Measurements from ENCODE around the gene GSTA1. TPM values are rescaled to one million over a fixed set of nuclear protein-coding genes. Genes with fewer than 3 reads are reported as not detected.
"Not testable (repeated sequence)": the region's sequence is repeated elsewhere in the genome, so short reads cannot be mapped to it uniquely, and the experiment has no call there.

Gene GSTA1
- total RNA-seq, 1 donor from 2014 or later, result not detected

DNA sequence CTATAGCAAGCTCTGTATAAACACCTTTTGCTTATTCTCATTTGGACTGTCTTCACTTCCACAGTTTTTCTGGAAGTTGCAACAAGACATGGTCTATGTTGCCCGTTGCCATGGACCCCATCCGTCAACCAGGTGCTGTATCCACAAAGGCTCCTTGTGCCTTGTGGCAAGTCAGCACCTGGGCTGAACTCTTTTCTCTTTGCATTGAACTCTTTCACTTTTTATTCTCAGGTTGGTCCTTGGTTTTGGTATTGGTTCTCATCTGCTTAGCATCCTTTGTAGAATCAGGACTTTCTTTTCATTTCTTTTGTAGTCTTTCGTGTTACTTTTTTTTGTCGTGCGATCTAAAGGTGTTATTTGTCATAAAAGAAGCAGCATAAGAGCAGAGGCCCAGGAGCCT is 5.0 kb upstream of the GSTA1 start:
- no peak for DNase-seq (ENCODE audit: low read depth, low spot score)

DNA sequence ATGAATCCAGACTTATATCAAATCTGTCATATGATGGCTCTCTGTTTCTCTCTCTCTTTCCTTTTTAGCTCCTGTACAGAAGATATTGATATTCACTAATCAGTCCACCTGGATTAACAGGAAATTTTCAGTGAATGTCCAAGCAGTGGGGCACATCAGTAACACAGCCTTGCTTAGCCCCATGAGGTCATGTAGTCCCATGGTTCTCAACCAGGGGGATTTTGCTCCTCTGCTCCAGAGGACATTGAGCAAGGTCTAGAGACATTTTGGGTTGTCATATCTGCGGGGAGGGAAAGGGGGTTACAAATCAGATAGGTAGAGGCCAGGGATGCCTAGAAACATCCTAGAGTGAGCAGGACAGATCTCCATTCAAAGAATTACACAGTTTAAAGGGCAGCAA is 810 bp downstream of the GSTA1 start:
- no peak for DNase-seq (ENCODE audit: low read depth, low spot score)

DNA sequence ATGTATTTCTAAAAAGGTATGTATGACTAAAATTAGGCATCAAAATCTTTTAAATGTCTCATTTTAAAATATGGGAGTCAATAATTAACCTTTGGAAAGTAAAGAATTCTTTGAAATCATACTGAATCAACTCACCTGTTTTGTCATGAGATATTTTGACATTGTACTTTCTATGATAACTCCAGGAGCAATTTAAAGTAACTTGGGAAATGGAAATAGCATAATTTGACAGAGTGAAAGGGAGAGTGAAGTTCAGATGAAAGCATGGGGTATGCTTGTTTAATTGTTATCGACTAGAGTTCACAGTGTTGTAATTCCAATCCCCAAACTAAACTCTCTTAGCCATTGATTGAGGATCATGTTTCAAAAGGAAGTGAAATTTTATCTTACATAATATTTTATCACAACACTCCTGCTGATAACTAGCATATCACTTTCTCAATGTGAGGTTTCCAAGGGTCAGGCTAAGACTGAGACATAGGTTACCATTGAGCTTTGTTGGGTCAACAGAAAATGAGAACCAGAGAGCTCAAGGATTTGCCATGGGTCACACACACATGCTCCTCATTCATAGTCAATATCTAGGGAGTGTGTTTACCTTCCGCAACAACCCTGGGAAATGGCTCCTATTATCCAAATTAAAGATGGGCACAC is 2.3 kb downstream of the GSTA1 start:
- no peak for DNase-seq (ENCODE audit: low read depth, low spot score)

DNA sequence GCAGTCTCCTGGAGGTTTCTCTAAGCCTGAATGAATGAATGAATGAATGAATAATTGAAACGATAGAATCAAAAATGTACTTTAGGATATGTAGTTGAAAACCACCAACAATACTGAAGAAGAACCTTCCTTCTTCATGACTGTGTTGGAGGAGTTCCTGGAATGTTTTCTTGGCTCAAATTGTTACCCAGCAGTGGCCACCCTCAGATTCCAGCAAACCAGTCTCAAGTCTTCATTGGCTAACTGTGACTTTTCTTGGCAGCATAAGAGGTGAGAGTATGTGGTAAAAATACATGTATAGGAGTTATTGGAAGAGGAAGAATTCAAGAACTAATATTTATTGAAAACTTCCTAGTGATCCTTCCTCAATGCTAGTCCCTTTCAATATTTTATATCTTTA is 4.3 kb downstream of the GSTA1 start:
- not testable (repeated sequence) for DNase-seq (ENCODE audit: low read depth, low spot score)

DNA sequence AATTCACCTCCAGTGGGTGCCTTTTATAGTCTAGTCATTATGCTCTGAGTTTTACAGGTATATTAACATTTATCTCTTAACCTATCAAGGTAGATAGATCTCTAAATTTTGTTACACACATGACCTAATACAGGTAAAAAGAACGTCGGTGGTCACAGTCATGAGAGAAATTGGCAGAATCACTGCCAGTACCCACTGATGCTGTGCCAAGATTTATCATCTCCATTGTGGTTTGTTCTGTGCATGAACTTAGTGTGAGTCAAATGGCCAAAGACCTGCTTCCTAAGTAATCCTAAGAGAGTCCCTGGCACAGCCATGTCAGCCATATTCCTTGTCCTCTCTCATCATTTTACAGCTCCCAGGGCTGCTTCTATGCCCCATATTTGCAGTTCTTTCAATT is 9.2 kb downstream of the GSTA1 start:
- not testable (repeated sequence) for DNase-seq (ENCODE audit: low read depth, low spot score)

DNA sequence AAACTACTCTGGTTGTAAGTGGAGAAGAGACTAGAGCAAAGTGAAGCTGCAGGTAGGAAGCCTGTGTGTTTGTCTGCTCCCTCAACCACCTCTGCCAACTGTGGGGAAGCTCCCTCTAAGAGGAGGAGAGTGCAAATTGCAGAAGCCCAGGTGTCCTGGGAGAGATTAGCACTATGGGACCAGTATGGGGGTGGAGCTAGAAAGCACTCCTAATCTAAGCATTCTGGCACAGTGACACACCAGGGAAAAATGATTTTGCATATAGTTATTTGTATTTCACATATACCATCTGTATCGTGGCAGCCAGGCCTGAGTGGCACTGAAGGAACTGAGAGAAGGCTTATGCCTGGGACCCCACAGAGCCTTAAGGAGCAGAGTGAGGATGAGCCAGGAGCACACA is 12.8 kb downstream of the GSTA1 start:
- DNase-seq (ENCODE audit: low read depth, low spot score), result no peak

DNA sequence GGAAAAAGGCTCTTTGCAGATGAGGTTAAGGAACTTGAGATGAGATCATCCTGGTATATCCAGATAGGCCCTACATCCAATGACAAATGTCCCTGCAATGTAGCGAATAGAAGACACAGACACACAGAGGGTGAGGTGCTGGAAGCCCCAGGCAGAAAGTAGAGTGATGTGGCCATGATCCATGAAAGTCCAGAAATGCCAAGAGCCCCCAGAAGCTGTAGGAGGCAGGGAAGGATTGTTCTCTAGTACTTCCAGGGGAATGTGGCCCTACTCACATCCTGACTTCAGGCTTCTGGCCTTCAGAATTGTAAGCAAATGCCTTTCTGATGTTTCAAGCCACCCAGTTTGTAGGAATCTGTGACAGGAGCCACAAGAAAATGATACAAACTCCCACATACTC is 14.0 kb downstream of the GSTA1 start:
- not testable (repeated sequence) for DNase-seq (ENCODE audit: low read depth, low spot score)

DNA sequence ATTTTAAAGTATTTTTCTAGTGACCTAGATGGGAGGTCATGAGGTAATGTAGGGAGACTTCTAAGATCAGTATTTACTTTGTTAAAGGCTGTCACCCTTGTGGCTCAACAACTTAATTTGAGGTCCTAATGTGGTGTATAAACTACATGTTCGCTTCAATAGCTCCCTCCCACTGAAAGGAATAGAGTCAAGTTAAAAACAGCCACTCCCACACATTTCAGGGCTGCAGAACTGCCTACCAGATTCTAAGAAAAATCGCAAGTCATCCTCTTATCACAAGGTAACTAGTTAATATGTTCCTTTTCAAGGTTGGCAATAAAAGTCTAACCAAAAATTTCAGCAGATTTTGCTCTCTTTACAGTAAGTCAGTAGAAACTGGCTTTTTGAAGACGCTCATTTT is 15.1 kb downstream of the GSTA1 start:
- no peak for DNase-seq (ENCODE audit: low read depth, low spot score)

DNA sequence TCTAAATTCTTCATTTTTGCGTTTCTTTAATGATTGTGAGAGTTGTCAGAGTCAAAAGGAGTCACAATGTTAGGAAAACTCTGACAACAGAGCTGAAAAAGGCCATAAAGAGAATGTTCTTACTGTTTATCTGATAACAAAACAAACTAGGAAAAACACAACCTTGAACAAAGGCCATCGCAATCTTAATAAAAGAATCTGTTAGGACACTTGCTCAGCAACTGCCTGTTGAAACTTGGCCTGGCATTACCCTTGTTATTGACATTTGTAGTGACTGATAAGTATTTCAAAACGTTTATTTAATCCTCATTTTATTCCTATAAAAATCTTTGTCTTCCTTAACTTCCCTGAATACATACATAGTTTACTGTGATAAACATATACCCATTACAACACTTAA is 15.7 kb downstream of the GSTA1 start:
- no peak for DNase-seq (ENCODE audit: low read depth, low spot score)

DNA sequence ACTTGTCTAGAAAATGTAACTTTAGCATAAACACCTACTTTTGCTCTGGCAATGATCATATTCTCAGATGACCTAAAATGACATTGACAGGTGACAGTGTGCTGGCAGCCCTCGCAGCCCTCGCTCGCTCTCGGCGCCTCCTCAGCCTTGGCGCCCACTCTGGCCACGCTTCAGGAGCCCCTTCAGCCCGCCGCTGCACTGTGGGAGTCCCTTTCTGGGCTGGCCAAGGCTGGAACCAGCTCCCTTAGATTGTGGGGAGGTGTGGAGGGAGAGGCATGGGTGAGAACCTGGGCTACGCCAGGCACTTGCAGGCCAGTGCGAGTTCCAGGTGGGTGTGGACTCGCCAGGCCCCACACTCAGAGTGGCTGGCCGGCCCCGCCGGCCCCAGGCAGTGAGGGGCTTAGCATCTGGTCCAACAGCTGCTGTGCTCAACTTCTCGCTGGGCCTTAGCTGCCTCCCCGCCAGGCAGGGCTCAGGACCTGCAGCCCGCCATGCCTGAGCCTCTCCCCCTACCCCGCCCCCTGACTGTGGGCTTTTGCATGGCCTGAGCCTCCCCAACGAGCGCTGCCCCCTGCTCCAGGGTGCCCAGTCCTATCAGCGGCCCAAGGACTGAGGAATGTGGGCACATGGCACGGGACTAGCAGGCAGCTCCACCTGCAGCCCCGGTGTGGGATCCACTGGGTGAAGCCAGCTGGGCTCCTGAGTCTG is 17.2 kb downstream of the GSTA1 start:
- DNase-seq (ENCODE audit: low read depth, low spot score), result no peak

DNA sequence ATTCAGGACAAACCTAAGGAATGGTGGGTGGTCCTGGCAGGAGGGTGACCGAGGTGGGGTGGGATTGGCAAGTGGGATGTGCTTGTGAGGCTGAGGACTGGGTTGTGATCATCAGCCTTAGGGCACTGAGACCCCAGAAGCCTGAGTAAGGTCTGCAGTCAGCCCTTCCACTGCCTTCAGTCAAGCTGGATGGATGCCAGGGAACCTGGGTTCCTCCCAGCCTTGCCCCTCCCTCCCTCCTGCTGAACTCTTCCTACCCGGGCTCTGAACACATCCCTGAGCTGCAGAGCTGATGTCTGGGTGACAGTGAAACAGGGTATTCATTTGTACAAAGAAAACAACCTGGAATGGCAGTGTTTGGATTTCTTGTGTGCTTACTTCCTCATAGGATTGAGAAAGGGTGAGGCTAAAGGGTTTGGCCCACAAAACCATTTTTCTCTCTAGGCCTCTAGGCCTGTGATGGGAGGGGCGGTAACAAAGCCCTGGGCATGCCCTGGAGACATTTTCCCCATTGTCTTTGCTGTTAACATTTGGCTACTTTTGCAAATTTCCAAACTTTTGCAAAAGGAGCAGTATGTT is 20.8 kb downstream of the GSTA1 start:
- not testable (repeated sequence) for DNase-seq (ENCODE audit: low read depth, low spot score)

DNA sequence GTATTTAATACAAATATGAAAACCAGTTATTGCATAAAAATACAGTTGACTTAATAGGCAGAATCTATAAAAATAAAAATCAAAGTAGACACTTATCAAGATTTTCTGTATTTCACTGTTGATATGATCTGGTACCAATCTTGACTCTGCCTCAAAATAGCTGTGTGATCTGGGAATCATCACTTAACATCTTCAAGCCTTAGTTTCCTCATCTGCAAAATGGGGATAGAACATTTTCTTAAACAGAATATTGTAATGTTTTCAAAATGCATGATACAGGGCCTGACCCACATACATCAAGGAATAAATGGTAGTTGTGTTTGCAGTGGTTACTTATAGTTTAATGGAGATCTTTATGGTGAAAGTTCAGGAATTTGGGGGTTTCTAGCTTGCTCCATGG is 21.4 kb downstream of the GSTA1 start:
- DNase-seq (ENCODE audit: low read depth, low spot score), result not testable (repeated sequence)

DNA sequence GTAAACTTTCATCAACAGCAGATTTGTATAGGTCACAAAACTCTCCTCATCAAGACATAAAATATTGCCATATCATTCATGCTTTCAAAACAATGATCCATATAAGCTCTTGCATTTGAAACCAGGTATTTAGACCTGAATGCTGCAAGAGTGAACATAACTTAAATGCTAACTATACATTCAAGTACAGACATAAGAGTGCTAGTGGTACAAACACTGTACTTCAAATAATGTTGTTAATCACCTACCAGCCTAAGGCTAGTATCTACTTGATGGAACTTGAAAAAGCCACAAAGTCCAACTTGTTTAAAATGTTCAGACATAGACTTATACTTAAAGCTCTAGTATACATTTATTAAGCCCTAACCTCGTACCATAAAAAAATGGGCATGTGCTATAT is 24.4 kb downstream of the GSTA1 start:
- no peak for DNase-seq (ENCODE audit: low read depth, low spot score)

DNA sequence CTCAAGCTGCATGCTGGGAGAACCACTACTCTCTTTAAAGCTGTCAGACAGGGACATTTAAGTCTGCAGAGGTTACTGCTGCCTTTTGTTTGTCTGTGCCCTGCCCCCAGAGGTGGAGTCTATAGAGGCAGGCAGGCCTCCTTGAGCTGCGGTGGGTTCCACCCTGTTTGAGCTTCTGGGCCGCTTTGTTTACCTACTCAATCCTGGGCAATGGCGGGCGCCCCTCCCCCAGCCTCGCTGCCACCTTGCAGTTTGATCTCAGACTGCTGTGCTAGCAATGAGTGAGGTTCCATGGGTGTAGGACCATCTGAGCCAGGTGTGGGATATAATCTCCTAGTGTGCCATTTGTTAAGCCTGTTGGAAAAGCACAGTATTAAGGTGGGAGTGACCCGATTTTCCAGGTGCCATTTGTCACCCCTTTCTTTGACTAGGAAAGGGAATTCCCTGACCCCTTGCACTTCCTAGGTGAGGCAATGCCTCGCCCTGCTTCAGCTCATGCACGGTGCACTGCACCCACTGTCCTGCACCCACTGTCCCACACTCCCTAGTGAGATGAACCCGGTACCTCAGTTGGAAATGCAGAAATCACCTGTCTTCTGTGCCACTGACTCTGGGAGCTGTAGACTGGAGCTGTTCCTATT is 26.8 kb downstream of the GSTA1 start:
- not testable (repeated sequence) for DNase-seq (ENCODE audit: low read depth, low spot score)

DNA sequence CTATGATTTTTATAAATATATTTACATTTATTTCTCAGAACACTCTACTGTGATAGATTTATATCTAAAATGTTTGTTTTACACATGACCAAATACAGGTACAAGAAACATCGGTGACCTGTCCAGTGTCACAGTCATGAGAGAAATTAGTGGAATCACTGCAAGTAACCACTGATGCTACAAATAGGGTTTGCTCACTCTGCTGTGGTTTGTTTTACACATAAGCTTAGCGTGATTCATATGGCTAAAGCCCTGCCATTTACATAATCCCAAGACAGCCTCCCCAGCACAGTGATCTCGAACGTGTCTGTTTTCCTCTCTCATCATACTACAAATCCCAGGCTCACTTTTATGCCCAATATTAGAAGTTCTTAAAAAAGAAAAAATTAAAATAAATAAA is 34.2 kb downstream of the GSTA1 start:
- not testable (repeated sequence) for DNase-seq (ENCODE audit: low read depth, low spot score)

DNA sequence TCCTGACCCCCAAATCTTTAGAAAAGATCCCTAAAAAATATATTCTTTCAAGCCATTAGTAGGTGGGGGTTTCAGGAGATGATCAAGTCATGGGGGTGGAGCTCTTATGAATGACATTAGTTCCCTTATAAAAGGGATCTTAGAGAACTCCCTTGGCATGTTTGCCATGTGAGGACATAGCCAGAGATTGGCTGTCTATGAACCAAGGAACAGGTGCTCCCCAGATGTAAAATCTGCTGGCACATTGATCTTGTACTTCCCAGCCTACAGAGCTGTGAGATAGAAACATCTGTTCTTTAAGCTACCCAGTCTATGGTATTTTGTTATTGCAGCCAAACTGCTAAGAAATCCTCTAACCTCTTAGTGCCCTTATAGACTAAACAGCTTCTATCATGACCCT is 36.0 kb downstream of the GSTA1 start:
- DNase-seq (ENCODE audit: low read depth, low spot score), result not testable (repeated sequence)

DNA sequence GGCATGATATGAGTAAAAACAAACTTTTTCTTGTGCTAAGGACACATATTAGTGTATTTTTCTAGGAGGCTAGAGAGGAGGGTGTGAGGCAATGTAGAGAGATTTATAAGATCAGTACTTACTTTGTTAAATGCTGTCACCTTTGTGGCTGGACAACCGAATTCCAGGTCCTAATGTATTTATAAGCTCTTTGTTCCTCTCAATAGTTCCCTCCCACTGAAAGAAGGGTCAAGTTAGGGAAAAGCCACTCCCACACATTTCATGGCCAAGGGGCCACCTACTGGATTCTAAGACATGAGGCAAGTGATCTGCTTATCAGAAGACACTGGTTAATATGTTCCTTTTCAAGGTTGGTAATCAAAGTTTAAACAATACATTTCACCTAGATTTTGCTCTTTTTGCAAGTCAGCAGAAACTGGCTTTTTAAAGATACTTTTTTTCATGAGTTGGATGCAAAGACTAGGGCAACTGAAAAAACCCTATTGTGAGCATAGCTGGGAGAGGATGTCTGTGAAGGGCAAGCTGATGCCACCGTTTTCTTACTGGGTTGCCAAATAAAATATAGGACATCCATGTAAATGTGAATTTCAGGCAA is 40.2 kb downstream of the GSTA1 start, which contains the start of gene GSTA2:
TSS of gene GSTA2 (minus strand) at position 154 of the 595 bp plus-strand sequence. CDS start 5,528 bp downstream, outside the sequence.
- DNase-seq (ENCODE audit: low read depth, low spot score), result not testable (repeated sequence)

DNA sequence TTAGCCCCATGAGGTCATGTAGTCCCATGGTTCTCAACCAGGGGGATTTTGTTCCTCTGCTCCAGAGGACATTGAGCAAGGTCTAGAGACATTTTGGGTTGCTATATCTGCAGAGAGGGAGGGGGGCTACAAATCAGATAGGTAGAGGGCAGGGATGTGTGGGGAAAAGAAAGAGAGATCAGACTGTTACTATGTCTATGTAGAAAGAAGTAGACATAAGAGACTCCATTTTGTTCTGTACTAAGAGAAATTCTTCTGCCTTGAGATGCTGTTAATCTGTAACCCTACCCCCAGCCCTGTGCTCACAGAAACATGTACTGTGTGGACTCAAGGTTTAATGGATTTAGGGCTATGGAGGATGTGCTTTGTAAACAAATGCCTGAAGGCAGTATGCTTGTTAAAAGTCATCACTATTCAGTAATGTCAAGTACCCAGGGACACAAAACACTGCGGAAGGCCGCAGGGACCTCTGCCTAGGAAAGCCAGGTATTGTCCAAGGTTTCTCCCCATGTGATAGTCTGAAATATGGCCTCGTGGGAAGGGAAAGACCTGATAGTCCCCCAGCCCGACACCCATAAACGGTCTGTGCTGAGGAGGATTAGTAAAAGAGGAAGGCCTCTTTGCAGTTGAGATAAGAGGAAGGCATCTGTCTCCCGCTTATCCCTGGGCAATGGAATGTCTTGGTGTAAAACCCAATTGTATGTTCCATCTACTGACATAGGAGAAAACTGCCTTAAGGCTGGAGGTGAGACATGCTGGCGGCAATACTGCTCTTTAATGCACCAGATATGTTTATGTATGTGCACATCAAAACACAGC is 41.7 kb downstream of the GSTA1 start:
- not testable (repeated sequence) for DNase-seq (ENCODE audit: low read depth, low spot score)

DNA sequence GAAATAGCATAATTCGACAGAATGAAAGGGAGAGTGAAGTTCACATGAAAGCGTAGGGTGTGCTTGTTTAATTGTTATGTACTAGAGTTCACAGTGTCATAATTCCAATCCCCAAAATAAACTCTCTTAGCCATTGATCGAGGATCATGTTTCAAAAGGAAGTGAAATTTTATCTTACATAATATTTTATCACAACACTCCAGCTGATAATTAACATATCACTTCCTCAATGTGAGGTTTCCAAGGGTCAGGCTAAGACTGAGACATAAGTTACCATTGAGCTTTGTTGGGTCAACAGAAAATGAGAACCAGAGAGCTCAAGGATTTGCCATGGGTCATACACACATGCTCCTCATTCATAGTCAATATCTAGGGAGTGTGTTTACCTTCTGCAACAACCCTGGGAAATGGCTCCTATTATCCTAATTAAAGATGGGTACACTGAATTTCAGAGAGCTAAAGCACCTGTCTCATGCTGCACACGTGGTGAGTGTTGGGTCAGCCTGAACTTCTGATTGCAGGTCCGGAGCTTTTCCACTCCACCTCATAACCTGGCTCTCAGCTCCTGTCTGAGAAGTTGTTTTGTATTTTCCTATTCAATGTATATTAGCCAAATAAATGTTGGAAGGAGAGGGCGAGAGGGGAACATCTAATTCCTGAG is 43.4 kb downstream of the GSTA1 start:
- DNase-seq (ENCODE audit: low read depth, low spot score), result no peak

DNA sequence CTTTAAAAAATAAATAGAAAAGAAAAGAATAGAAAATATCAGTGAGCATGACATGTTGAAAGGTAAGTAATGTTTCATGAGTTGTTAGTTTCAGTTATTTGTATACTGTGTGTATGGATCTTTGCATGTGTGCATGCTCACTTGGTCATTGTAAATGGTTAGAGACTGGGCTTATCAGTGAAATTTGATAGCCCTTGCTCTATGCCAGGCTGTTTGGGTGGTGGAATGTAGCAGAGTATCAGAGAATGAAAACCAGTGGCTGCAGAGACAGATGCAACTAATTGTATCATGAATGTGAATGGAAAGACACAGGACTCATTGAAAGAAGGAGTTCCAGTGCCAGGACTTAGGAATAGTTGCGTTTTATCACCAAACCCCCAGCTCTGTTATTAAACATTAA is 44.5 kb downstream of the GSTA1 start:
- DNase-seq (ENCODE audit: low read depth, low spot score), result no peak

Data from pulmonary artery endothelial cell (primary cell).